Dedifferentiated amniotic fluid mesenchymal stem cell (primary cell): ENCODE data around the gene UTP18.
"Not testable (repeated sequence)": the region's sequence is repeated elsewhere in the genome, so short reads cannot be mapped to it uniquely, and the experiment has no call there.

ENCODE experiments used
- DNase-seq: peaks from one replicate; pipeline ENCODE4 v3.0.0-alpha.2; 2016; ENCODE audit errors: extremely low spot score

Gene UTP18

DNA sequence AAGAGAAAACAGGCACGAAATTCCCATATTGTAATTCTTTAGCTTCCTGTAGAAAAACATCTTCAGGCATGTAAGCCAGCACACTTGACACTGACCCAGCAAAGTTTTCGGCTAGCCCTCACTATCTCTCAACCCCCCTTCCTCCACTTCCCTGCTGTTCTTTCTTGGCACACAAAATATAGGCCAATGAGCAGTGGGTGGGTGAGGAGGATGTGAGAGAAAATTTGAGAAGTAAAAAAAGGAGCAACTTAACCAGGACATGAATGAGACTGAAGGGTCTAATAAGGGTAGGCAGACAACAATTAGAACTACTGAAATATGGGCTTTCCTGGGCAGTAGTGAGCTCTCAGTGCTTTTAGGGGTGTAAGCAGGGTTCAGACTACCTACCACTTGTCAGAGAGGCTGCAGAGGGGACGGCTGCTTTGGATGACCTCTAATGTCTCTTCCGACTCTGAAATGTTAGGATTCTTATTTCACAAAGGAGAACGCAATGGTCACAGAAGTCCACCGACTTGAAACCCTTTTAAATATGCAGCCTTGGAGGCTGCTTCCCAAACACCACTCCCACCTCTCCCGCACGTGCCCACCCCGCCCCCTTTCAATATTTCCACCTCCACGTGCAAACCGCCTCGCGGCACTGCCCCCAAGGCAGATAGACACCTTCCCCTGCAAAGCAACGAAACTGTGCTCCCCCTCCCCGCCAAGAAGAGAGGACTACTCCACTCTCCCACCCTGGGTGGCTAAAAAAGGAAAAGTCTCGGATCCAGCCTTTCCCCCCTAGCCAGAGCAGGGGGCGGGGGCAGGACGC lies 1.4 kb upstream of the UTP18 start:
- DNase-seq = no peak

DNA sequence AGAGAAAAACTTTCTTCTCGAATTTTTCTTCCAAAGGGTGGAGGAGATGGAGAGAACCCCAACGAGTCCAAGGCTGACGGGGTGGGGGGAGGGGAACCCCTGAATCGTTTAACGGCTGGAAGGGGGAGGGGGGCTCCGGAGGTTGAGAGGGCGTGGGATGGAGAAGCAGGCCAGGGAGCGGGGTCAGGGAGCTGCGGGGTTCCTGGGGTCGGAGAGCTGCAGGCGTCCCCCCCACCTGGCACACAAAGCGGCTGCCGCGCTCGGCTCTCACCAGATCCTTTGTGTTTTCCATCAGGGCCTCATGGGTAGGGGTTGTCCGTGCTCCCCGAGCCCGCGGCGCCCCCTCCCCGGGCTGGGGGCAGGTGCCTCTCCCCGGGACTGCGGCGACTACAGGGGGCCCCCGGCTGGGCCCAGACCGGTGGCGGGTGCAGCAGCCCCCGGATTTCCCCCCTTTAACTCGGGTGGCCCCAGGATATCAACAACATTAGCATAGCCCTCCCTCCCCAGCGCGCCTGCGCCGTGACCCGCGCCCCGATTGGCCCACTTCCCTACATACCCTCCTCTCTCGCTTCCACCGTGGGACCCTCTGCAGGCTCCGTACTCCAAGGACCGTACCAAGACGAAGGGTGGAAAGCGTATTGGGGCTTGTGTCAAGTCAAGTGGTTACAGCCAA lies 646 bp upstream of the UTP18 start, which contains the start of gene MBTD1:
TSS of gene MBTD1 (minus strand) at position 486 of the 673 bp plus-strand sequence. CDS start 34,888 bp downstream, outside the sequence.
- peak; percentile 93 for DNase-seq

DNA sequence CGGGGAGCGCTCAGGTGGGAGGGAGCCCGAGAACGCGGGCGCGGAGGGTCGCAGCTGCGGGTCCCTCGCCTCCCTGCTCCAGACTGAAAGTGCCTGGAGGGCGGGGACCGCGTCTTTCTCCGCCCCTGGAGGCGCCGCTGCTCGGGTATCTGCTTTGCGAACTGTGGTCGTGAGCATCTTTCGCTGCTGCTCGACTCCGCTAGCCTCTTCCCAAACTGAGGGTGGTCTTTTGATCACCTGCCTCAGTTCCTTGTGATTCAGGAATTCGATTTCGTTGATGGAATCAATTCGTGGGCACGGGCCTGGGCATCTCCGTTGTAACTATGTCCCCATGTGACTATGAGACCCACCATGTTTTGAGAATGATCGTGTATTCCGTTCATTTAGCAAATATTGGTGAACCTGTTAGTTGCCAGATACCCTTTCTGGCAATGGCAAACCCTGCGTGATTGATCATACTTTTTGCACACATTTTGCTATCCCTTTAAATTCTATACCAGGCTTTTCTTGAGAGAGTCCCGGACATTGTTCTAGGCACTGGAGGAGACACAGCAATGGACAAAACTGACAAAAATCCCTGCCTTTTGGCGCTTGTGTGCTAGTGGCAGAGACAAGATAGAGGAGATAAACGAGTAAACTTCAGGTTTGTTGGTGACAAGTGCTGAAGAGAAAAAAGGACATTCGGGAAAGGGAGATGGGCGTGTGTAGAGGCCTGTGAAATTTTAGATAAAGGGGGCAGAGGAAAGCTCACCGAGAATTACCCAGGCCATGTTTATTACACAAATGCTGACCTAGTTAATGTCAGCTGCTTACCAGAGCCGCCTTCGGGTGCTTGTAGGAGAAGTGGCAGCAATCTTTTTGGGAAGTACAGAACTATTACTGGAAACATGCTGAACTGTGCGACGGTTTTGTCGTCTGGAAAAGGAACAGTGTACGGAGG lies 948 bp downstream of the UTP18 start:
- DNase-seq = no peak

DNA sequence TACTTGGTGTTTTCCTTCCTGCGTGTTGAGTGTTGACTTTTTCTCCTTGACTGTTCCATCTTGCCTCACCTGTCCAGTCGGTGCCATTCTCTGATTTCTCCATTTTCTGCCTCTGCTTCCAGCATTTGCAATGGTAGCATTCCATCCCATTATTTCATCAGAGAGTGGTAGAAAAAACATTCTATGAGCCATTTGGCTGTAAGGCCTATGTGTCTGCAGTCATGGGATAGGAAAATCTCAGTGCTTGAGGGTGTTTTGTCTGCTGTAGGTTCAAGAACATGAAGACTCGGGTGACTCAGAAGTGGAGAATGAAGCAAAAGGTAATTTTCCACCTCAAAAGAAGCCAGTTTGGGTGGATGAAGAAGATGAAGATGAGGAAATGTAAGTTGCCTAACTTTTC lies 2.7 kb downstream of the UTP18 start:
- no peak for DNase-seq

DNA sequence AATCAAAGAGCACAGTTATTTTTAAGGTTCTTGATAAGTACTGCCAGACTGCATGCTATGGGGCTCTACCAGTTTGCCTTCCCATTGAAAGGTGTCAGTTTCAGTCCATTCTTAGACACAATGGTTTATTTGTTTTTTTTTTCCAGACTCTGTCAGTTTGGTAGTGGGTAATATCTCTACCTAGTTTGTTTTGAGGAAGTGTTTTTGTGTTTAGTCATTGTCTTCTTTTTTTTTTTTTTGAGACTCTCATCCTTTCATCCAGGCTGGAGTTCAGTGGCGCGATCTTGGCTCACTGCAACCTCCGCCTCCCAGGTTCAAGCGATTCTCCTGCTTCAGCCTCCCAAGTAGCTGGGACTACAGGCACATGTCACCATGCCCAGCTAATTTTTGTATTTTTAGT lies 4.1 kb downstream of the UTP18 start:
- DNase-seq = not testable (repeated sequence)

DNA sequence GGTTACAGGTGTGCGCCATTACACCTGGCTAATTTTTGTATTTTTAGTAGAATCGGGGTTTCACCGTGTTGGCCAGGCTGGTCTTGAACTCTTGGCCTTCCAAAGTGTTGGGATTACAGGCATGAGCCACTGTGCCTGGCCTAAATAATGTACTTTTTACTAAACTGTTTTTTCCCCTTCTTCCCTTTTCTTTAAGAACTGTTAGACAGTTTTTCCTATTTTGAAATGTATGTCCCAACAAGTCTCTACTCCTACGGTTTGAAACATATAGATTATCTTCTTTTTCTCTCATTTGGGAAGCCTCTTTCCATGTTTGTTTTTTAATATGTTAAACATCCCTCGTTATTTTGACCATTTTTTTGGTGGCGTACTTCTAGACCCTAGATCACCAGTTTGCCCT lies 9.6 kb downstream of the UTP18 start:
- no peak for DNase-seq

DNA sequence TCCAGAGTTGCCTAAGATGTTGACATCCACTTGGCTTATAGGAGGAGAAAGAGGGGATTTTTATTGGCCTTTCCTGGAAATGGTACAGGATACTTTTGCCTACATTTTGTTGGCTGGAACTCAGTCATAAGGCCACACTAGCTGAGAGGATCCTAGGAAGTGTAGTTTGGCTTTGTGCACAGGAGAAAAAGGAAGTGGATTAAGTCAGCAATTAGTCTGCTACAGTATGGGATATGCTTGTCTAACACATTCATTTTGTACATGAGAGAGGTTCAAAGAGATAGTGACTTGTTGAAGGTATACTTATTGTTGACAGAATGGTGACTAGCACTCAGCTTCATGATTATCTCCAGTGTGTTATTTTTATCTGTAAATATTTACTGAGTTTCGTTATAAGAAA lies 10.3 kb downstream of the UTP18 start:
- no peak for DNase-seq

DNA sequence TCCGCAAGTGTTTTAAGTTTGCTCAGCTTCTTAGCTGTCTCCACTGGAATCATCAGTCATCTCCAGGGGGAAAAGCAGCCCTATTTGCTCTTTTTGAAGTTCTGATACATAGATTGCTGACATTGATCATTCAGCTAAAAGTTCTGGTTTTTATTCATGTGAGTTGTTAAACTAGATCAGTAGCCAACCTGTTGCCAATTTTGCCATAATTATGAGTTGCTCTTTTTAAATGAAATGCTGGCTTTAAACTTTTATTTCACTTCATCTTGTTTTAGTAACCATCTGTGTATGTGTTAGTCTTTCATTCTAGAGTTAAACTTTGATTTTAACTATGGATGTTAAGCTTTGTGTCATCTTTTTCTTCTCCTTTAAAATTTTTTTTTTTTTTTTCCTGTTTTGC lies 12.5 kb downstream of the UTP18 start:
- no peak for DNase-seq

DNA sequence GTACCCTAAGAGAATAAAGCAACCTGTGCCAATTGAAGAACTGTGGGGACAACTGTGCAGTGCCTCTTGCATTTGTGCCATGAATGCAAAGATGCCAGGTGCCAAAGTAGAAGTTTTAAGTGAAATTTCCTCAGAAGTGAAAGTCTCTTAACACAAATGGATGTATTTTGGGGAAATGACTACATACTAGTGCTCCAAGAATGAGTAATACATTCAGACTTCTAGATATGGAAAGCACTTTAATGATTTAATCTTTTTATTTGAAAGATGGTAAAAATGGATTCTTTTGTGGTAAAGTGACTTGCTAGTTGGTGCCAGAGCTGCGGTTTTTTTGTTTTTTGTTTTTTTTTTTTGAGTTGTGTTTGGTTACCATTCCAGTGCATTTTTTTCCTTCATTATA lies 15.0 kb downstream of the UTP18 start:
- peak; percentile 93 for DNase-seq

DNA sequence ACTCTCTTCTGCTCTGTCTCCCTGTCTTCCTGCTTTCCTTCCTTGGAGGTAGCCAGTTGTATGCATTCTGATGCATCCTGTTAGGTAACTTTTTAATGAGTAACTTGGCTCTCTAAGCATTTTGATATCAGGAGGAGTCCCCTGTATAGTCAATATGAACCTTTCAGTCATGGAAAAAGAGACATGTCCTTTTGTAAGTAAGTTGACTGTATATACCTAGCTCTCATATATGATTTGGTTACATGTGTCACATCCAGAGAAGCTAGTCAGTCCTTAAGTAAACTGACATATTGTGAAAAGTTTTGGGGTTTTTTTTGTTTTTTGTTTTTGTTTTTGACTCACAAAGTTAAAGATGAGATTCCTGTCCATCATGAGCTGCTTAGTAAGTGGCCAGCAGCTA lies 18.8 kb downstream of the UTP18 start:
- no peak for DNase-seq

DNA sequence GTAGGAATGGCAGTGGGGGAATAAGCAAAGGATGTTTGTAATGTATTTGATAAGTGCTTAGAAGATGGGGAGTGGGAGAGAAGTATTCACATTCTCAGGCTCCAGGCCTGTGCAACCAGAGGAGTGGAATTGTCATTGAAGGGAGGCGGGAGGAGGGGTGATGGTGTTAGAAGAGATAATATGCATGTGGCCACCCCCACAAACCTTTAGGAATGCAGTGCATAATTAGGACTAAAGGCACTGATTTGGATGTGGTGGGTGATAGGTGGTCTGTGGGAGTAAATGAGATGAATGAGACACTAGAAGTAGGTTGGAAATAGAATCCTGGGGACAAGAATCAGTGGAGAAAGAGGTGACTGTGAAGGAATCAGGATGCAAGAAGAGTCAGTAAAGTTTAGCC lies 27.1 kb downstream of the UTP18 start:
- no peak for DNase-seq

DNA sequence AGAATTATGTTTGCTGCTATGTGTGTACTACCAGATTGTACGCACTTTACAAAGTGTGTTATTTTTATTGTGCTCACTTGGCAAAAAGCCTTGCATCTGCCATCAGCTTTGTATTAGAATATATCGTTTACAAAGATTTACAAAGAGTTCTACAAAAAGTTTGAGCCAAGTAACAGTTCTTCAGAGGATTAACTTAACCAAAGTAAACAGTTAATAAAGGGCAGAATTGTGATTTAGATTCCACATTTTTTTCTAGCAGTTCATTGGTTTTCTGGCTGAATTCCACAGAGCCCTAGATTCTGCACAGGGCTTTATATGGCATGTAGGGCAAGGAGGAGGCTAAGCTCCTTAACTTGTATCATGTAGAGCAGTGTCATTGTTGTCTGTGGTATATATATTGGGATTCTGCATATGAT lies 29.4 kb downstream of the UTP18 start:
- no peak for DNase-seq

DNA sequence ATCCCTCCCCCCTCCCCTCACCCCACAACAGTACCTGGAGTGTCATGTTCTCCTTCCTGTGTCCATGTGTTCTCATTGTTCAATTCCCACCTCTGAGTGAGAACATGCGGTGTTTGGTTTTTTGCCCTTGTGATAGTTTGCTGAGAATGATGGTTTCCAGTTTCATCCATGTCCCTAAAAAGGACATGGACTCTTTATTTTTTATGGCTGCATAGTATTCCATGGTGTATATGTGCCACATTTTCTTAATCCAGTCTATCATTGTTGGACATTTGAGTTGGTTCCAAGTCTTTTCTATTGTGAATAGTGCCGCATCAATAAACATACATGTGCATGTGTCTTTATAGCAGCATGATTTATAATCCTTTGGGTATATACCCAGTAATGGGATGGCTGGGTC lies 34.0 kb downstream of the UTP18 start:
- DNase-seq = not testable (repeated sequence)

DNA sequence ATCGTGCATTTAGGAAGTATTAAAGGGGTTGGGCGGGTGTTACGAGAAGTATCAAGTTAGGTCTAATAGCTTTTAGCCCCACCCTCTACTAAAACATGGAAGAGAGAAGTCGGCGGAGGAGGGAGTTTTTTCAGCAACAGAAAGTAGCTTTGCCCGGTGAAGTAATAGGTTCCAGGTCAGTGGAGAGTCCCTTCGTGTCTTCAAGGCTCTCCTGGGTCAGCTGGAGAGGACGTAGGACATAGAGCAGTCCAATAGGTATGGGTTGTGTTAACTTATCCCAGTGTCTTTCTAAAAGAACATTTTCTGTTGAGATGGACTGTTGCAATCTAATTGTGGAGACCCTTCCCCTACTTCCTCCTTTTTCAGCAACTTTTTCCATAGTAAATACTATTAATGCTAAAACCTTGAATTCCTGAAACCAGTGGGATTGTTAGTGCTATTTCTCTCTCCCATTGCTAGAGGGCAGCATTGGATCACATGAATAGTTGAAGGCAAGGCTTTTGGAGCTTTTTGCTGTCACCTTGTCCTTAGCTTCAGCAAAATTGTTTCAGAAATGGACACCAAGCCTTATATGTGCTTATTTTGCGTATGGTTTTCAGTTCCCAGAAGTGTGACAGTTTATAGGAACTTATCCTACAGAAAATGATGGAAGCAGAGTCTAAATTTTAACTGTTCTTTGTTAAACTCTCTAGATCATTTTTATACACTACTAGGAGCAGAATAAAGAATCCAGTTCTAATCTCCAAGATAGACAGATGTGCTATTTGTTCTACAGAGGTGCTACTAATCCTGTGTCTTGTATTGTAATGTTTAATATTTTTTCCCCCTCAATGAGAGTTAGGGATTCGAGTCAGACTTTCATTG lies 38.4 kb downstream of the UTP18 start:
- DNase-seq = peak; percentile 63

DNA sequence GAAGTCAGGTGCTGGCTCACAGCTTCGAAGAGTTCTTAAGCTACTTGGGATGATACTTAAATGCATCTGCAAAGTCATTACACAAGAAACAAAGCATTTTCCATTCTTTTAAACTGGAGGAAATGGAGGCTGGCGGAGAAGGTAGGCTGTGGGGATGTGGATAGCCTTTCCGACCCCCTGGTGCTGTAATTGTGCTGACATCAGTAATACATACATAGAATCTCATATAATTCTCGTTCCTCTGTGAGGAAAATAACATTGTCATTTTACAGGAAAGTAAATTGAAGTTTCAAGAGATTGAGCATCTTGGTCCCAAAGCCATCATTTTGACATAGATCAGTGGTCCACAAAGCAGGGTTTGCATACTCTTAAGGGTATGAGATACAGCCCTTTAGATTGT lies 39.5 kb downstream of the UTP18 start:
- no peak for DNase-seq

DNA sequence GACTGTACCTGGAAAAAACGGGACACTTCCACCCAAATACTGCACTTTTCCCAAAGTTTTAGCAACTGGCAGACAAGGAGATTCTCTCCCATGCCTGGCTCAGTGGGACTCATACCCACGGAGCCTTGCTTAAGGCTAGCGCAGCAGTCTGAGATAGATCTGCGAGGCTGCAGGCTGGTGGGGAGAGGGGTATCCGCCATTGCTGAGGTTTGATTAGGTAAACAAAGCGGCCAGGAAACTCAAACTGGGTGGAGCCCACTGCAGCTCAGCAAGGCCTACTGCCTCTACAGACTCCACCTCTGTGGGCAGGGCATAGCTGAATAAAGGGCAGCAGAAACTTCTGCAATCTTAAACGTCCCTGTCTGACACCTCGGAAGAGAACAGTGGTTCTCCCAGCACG lies 44.8 kb downstream of the UTP18 start:
- no peak for DNase-seq

DNA sequence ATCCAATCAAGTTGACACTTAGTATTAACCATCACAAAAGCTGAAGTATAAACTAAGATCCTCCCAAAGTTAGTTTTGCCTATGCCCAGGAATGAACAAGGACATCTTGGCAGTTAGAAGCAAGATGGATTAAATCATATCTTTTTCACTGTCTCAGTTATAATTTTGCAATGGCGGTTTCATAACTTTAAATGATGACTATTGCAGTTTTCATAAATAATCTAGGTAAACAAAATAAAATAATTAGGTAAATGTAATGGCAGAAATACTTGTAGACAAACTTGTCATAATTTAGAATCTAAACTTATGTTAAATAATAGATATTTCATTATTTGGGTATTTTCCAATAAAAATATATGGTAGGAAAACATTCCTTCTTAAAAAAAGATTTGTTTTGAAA lies 51.7 kb downstream of the UTP18 start:
- not testable (repeated sequence) for DNase-seq

DNA sequence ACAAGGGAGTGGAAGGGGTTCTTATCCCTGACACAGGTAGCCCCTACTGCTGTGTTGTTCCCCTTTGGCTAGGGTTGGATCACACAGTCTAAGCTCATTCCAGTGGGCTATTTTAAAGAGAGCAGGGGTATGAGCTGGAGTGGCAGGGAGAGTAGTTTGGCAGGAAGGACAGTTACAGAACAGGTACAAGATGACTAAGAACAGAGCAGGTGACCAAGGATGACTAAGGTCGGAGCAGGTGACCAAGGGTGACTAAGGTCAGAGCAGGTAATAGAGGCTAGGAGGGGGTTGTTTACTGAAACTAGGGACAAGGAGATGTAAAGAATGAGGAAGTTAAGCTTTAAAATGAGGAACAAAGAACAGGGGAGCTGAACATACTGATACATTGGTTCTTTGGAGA lies 58.8 kb downstream of the UTP18 start:
- DNase-seq = no peak

DNA sequence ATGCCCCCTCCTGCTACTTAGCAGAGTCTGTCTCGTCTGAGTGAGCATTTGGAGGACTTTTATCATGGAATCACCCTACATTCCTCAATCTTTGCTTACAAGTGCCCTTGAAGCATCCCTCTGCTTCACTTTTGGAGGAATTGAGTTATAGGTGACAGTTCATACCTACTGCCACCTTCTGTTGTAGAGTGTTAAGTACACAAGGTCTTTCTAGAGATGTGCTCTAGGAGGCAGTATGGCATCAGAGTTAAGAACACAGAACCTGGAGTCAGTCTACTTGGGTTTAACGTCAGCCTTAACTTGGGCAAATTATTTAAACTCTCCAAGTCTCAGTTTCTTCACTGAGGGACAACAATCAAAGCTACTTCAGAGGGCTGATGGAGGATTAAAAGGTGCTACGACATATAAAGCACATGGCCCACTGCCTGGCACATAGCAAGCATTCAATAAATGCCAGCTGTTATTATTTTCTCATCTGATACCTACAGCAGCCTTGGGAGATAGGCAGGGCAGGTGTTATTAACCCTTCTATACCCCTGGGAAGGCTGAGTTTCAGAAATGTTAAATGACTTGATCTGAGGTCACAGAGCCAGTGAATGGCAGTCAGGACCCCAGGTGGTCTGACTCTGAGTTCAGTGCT lies 62.2 kb downstream of the UTP18 start:
- no peak for DNase-seq

DNA sequence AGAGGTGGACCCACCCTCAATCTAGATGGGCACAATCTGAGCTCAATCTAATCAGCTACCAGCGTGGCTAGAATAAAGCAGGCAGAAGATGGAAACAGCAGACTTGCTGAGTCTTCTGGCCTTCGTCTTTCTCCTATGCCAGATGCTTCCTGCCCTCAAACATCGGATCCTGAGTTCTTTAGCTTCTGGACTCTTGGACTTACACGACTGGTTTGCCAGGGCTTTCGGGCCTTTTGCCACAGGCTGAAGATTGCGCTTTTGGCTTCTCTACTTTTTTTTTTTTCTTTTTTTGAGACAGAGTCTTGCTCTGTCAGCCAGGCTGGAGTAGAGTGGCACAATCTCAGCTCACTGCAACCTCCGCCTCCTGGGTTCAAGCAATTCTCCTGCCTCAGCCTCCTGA lies 65.1 kb downstream of the UTP18 start:
- no peak for DNase-seq
